NCI-H1417 treated with DMSO at 0.1 percent for 48 hours (cell line): ENCODE data around the gene BBS1.
"Not testable (repeated sequence)": the region's sequence is repeated elsewhere in the genome, so short reads cannot be mapped to it uniquely, and the experiment has no call there.

ENCODE experiments used
- DNase-seq: peaks from one replicate; lab custom pipeline; 2025; lab: John Stamatoyannopoulos, UW

Gene BBS1

DNA sequence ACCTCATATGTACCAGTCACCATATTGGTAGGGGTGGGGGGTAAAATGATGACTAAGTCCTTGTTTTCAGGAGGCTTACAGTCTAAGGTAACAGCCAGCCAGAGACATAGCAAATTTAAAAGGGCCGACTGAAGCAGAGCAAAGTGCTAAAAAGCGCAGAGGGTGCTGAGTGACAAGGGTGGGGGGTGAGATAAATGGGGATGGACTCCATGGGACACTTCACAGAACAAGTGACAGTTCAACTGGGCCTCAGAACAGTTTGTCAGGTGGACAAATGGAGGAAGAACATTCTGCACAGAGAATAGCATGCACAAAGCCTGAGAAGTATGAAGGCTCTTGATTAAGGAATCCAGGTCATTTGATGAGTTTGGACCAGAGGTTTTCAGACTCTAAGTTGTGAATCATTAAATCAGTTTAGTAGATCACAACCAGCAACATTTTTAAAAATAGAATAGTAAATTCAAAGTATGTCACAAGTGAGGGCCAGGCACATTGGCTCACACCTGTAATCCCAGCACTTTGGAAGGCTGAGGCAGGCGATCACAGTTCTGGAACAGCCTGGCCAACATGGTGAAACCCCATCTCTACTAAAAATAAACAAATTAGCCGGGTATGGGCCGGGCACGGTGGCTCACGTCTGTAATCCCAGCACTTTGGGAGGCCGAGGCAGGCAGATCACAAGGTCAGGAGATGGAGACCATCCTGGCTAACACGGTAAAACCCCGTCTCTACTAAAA is 14.0 kb downstream of the BBS1 start:
- no peak for DNase-seq

DNA sequence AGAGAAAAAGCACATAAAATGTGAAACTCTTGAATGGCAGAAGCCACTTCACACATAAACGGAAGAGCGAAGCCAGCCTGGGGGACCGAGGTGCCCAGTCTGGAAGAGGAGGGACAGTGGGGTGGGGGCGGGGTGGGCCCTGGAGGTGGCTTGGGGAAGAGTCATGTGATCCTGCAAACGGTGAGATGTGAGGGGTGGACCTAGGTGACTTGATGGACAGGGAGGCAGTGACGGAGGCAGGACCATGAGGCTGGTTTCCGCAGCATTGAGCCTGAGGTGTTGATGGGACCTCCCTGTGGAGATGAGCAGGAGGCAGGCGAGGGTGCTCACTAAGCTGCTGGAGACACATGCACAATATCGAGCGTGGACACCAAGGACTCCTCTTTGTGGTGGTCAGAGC is 18.6 kb downstream of the BBS1 start:
- no peak for DNase-seq

DNA sequence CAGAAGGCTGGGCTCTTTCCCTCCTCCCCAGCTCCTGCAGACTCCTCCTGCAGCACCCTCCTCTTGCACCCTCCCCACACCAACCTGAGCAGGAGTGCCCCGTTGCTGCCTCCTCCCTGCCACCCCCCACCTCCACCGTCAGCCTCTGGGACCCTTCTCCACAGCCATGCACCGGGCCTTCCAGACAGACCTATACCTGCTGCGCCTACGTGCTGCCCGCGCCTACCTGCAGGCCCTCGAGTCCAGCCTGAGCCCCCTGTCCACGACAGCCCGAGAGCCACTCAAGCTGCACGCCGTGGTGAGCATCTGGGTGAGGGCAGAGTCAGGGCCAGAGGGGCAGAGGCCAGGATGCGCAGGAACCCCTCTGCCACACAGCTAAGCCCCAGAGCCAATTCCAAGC is 19.2 kb downstream of the BBS1 start:
- no peak for DNase-seq

DNA sequence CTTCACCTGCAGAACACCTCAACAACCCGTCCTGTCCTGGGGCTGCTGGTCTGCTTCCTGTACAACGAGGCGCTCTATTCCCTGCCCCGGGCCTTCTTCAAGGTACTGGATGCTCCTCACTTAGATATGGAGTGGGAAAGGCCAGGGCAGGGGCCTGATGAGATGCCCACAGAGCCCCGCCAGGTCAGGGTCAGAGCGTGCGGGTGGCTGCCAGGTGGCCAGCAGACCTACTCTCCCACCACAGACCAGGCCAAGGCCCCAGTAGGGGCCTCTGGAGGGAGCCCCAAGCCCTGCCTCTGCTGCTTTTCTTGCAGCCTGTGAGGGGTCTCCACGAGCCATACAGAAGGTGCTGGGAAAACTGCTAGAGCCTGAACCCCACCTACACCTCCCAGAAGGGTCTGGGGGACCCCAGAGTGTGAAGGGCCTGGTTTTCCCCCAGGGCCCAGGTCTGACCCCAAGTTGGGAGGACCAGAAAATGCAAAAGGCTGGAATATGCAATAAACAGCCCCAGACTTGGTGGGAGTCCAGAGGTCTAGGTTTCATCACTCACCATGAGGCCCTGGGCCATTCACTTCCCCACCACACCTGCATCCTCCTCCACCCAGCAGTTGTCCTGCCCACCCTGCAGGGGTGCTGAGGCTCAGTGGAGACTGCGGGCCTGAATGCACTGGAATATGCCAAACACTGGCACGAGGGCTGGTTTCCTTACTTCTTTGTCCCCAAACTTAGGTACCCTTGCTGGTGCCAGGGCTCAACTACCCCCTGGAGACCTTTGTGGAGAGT is 20.7 kb downstream of the BBS1 start:
- no peak for DNase-seq

DNA sequence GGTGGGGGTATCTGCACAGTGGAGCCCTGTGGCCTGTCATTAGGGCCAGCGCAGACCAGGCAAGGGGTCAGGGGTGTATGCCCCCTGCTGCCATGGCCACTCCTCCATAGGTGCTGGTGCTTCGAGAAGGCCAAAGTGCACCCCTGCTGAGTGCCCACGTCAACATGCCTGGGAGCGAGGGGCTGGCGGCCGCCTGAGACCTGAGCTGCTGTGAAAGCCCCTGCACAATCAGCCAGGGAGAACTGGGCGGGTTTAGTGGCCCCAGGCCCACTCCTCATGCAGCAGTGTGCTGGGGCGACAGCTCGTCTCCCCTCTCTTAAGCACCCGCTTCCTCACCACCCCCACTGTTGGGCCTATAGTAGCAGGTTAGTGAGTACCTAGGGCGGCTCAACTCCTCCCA is 21.4 kb downstream of the BBS1 start:
- no peak for DNase-seq

DNA sequence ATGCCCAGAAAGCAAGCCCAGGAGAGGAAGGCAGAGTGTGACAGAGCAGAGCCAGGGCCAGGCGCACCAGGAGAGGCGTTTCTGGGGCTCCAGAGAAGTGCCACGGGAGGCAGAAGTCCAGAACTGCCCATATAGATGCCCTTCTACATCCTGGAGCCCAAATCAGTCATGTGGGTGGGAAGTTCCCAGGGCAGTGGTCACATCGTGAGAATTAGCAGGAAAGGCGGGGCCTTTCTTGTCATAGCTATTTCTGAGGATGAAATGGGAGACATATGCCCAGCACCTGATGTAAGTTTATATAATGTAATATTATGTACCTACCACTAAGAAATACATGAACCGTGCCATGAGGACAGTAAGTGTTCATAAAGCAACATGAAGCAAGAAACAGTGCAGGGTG is 22.3 kb downstream of the BBS1 start:
- DNase-seq, result no peak

DNA sequence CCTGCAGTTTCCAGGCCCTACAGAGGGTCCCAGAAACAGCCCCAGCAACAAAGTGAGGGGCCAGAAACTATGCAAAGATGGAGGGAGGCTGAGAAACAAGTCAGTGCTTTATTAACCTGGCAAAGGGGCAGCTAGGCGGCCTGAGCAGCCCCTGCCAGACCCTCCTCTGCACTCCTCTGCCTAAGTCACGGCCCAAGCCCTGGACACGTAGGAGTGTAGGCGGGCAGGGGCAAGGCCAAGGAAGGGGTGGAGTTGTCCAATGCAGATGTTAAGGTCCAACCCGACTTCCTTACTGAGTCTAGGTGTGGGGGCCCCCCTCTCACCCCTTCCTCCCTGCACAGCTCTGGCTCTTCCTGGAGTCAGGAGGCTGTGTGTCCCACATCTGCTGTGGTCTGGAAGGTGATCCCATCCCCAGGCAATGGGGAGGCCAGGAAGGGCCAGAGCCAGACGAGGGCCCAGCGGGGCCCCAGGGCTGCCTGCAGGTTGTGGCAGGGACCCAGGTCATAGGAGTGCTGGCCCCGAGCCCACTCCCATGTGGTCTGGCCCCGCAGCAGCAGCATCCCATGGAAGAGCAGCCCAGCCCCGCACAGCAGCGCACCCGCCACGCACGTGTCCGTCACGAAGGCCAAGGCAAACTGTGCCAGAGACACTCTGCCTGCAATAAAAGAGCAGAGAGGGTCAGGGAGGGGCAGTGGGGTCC is 28.9 kb downstream of the BBS1 start:
- no peak for DNase-seq

DNA sequence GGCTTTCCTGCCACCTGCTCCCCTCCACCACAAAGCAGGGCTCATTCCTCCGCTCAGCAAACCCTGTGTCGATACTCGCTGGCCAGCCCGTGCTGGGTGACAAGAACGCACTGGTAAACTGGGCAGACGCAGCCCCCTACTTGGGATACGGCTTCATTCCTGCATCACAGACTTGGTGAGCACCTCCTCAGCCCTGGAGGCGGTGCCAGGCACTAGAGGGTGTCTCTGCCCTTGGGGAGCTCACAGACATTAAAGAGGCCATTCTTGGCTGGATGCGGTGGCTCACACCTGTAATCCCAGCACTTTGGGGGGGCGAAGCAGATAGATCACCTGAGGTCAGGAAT is 29.4 kb downstream of the BBS1 start:
- no peak for DNase-seq

DNA sequence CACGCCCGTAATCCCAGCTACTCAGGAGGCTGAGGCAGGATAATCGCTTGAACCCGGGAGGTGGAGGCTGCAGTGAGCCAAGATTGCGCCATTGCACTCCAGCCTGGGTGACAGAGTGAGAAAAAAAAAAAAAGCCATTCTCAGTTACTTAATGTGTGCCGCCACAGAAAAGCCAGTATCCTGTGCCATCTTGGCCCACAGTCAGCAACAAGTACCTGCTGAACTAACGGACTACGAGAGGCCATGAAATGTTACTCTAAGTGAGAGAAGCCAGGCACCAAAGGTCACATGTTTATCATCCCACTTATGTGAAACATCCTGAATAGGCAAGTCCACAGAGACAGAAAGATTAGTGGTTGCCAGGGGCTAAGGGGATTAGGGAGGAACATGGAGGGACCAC is 30.2 kb downstream of the BBS1 start:
- not testable (repeated sequence) for DNase-seq

DNA sequence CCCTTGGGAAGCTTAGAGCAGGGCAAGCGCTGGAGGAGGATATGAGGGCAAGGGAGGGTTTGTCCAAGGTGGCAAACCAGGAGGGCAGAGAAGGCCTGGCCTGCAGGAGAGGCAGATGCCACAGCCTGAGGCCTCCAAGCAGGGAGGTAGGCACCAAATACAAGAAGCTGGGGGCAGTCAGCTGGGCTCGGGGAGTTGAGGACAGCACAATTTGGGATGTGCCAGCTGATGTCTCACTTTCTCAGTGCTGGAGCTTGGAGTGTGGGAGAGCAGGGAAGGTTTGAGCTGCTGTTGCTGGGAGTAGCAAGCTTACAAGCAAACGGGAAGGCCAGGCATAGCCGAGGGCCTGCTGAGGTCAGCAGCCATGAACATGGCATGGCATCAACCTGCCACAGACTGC is 31.5 kb downstream of the BBS1 start:
- DNase-seq, result no peak

DNA sequence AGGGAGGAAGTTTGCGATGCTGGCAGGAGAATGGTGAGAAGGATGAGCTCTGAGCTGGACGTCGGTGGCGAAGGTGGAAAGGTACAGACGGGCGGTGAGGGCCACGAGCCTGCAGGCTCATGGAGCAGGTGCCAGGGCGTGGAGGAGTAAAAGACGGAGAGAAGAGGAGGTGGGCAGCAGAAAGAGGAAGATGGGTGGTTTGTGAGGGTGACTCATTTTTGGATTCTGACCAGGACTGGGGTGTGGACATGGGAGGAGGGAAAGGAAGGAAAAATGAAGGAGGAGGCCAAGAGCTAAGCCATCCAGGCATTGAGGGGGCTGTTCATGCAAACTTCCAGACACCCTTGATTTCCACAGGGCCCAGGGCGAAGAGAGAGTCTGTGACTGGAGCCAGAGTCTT is 31.9 kb downstream of the BBS1 start:
- no peak for DNase-seq

DNA sequence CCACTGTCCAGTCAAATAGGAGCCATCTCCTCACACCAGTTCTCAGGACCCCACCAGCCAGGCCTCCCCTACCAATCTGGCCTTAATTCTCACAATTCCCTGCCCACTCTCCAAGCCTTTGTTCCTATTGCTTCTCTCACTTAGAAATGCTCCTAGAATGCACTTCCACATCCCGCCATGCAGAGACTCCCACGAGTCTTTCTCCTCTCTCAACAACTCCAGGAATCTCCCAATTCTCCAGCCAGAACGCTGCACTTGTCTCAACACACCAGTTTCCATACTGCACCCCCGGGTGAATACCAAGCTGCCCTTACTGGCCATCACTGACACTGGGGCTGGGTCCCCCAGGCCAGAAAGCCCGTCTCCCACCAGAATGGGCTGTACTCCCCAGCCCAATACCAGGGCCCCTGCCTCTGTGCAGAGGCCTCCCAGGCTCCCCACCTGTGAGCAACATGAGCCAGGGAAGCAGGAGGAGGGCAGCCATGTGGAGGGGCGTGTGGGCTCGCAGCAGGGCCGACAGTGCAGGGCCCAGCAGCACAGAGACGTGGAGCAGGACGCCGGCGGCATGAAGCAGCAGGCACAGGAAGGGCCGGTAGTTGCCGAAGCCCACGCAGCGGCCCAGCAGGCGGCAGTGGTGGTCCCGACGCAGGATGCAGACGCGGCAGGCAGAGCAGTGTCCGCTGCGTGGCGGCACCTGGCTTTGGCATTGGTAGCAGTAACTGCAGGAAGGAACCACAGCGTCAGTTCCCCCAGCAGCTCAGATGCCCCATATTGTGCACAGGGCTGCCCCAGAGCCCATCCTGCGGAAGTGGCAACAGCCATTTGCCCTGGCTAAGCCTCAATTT is 33.0 kb downstream of the BBS1 start:
- no peak for DNase-seq

DNA sequence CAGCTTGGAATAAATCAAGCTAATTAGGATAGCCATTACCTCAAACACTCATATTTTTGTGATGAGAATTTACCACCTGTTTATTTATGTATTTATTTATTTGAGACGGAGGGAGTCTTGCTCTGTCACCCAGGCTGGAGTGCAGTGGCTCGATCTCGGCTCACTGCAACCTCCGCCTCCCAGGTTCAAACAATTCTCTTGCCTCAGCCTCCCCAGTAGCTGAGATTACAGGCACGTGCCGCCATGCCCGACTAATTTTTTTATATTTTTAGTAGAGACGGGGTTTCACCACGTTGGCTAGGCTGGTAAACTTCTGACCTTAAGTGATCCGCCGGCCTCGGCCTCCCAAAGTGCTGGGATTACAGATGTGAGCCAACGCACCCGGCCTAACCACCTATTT is 34.5 kb downstream of the BBS1 start:
- DNase-seq, result not testable (repeated sequence)

DNA sequence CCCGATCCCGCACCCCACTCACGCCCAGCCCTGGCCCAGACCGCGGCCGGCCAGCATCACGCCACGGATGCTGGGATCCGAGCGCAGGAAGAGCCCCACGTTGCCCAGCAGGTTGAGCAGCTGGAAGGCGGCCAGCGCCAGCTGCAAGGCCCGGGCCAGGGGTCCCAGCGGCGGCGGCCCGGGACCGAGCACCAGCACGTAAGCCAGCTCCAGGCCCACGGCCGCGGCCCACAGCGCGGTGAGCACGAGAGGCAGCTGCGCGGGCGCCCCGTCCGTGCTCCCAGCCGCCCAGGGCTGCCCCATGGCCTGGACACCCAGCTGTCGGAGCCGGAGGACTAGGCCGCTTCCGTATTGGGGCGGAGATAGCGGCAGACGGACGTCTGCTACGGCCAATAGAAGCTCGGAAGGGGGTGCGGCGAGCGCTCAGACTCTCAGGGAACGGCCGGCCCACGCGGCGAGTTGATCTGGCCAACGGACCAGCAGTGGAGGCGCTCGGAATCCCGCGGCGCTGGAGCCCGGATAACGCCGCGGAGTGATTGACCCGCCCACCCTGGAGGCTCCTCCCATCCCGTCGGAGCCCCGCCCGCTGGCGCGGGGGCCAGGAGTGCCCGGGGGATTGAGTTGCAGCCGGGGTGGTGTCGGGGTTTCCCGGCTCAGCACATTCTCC is 35.4 kb downstream of the BBS1 start, which contains the start of gene ZDHHC24:
TSS of gene ZDHHC24 (minus strand) at position 348 of the 667 bp plus-strand sequence. CDS start at position 303, 45 bp downstream.
- peak; percentile 85 for DNase-seq

DNA sequence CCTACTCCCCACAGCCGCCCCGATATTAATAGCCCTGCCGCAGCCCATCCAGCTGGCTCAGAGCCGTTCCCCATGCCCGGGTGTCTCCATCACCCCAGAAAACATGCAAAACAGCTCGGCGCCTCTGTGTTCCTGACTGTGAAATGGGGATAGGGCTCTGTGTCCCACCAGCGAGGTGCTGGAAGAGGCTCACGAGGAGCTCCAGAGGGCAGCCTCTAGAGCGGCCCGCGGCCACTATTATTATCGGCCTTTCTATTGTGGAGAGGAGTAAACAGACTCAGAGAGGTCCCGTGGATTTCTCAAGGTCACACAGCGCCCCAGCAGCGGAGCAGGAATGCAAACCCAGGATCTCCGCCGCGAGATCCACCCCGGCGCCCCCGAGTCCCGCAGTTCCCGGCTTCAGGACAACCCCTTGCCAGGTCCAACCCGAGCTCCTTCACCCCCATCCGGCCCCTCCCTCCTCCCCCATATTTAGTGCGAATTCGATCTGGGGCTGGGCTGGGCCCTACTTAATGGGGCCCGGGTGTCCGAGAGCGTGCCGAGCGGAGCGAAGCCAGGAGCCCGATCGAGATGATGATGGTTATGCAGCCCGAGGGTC is 36.0 kb downstream of the BBS1 start, which contains the start of gene ACTN3:
TSS of gene ACTN3 (plus strand) at position 536 of the 598 bp plus-strand sequence. CDS start at position 571, 35 bp downstream.
- DNase-seq, result no peak

DNA sequence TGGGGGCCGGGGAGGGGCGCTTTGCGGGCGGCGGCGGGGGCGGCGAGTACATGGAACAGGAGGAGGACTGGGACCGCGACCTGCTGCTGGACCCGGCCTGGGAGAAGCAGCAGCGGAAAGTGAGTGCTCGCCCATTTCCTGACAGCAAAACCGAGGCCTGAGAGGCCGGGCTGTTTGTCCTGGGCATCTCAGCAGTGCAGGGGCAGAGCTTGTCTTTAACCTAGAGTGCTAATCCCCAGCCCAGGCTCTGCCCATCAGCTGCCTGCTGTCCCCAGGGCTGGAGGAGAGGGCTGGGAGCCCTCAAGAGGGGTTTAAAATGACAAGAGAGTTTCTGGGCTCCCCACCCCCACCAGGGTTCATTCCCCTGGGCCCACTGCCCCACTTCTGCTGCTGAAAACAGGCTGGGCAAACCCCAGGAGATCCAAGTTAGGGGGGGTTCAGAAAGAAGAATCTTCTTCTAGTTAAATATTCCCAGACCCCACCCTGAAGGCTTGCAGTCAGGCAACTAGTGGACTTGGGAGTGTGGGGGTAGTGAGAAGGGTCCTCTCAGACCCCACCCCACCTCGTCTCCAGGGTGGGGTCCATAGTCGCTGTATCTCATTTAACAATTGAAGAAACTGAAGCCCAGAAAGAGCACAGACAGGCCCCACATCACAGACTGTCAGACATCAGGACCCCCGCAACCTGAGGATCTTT is 36.7 kb downstream of the BBS1 start:
- no peak for DNase-seq

DNA sequence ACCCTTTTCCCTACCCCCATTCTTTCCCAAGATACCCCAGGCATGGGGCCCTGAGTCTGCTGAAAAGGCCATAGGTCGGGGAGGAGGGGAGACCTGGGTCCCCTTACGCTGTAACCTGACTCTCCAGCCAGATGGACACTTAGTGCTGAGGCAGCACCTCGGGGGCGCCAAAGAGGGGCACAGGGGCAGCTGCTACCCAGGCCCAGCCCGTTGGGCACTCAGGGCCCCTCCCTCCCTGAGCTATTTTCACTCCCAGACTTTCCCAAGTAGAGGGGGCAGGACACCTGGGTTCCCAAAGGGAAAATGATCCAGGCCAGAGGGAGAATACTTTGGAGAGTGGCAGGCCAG is 37.2 kb downstream of the BBS1 start:
- no peak for DNase-seq

DNA sequence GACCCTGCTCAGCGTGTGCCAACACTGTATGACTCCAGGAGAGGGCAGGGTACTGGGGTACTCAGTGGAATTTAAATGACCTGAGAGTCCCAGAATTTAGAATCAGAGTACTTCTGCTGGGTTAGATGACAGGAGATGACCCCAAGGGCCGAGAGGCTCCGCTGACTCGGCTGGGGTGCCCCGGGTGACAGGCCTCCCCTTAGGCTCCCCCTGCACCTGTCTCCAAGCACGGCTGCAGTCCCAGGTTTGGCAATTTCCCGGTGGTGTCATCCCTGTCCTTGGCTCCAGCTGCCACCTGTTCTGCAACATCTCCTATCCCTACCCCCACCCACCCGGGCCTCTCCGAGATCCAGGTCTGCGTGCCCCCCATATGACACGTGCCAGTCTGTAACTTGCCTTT is 37.6 kb downstream of the BBS1 start:
- no peak for DNase-seq

DNA sequence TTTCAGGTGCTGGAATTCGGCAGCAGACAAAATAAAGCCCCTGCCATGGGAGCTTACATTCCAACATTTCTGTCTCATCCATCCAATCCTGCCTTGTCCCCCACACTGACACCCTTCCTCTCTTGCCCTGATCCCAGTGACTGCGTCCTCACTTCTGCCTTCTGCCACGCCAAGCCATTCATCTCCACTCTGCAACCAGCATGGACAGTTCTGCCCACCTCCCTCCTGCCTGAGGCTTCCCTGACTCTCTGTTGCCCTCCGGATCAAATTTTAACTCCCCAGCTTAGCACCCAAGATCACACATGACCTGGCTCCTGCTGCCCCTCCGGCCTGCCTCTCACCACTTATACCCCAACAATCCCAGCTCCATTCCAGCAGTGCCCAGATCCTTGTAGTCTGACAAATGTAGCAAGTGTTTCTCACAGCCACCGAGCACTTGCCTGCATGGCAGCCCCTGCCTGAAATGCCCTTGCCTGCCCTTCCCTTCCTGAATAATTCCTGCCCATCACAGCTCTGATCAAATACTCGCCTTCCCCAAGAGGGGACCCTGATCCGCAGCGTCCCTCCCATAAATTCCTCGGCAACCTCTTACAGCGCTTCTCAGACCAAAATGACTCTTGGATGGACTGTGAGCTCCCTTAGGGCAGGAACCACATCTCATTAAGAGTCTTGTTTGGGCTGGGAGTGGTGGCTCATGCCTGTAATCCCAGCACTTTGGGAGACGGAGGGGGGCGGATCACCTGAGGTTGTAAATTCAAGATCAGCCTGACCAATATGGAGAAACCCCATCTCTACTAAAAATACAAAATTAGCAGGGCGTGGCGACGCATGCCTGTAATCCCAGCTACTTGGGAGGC is 38.6 kb downstream of the BBS1 start:
- DNase-seq, result no peak
